RCC 7860 (cell line): ENCODE measurements around the gene DMGDH.

Experiments
- DNase-seq: peaks from one replicate; pipeline ENCODE4 v3.0.0-alpha.2; 2015; ENCODE audit warnings: low spot score
- FAIRE-seq: peaks from 2 replicates; lab custom pipeline; 2012; peaks lifted over from hg19 to GRCh38; lab: Jason Lieb, UNC

The DMGDH gene

GRCh38 chr5:78979909-78980308 is 89.6 kb downstream of the DMGDH start:
- FAIRE-seq (no peak), DNase-seq (no peak)

- no peak for FAIRE-seq
- no peak for DNase-seq
Measured at GRCh38 chr5:78979117-78979742, 90.2 kb downstream of the DMGDH start.

- DNase-seq (no peak), FAIRE-seq (no peak)
Measured at GRCh38 chr5:78975035-78975434, 94.4 kb downstream of the DMGDH start.

GRCh38 chr5:78974601-78975000 is 94.9 kb downstream of the DMGDH start:
- FAIRE-seq (no peak), DNase-seq (no peak)

- no peak for FAIRE-seq
Measured at GRCh38 chr5:78974011-78974410, 95.5 kb downstream of the DMGDH start.

GRCh38 chr5:78972654-78973428 is 96.6 kb downstream of the DMGDH start:
- FAIRE-seq: no peak
- no peak for DNase-seq

More at GRCh38 chr5:78974011-78974410, 95.5 kb downstream of the DMGDH start:
- no peak for DNase-seq

- no peak for FAIRE-seq
- no peak for DNase-seq
Measured at GRCh38 chr5:78971998-78972397, 97.5 kb downstream of the DMGDH start.

- no peak for FAIRE-seq
- no peak for DNase-seq
Measured at GRCh38 chr5:78968781-78969180, 100.7 kb downstream of the DMGDH start.

- DNase-seq (peak; percentile 8), FAIRE-seq (no peak)
Measured at GRCh38 chr5:78964889-78965288, 104.6 kb downstream of the DMGDH start.

GRCh38 chr5:78961743-78962142 is 107.7 kb downstream of the DMGDH start:
- DNase-seq (no peak), FAIRE-seq (no peak)

GRCh38 chr5:78959767-78960166 is 109.7 kb downstream of the DMGDH start:
- FAIRE-seq (no peak), DNase-seq (no peak)

- DNase-seq (no peak), FAIRE-seq (no peak)
Measured at GRCh38 chr5:78958672-78959445, 110.6 kb downstream of the DMGDH start.

GRCh38 chr5:78956901-78957300 is 112.6 kb downstream of the DMGDH start:
- FAIRE-seq (no peak), DNase-seq (no peak)

- DNase-seq: no peak
- FAIRE-seq: no peak
Measured at GRCh38 chr5:78953092-78953800, 116.2 kb downstream of the DMGDH start.
